Natural killer cell (primary cell): Measurements from ENCODE around the gene NAT16. TPM values are rescaled to one million over a fixed set of nuclear protein-coding genes. Genes with fewer than 3 reads are reported as not detected.

ENCODE experiments used
- ATAC-seq, 3 donors: fragments of 150-1000 bp in 2 of 3; fragments of 200-7000 bp in 1 of 3; cut with Tn5 transposase; 1 replicate in 1 of 3; 2 replicates in 2 of 3; pipeline ENCODE4 v1.10.0; 2021; ENCODE audit warnings: mild to moderate bottlenecking in 2 of 3, moderate library complexity in 2 of 3
- DNase-seq, 2 donors: peaks; one replicate each; pipeline versions ENCODE4 v3.0.0 to v3.0.0-alpha.2; 2013 to 2021; ENCODE audit warnings: mixed read lengths in 1 of 2
- H3K27ac ChIP-seq: one replicate; pipeline ENCODE4 v1.5.1; 2013; ENCODE audit warnings: mild to moderate bottlenecking, low read length
- H3K27me3 ChIP-seq: one replicate; pipeline ENCODE4 v1.6.1; 2013; ENCODE audit warnings: low read length; ENCODE audit not compliant: control insufficient read depth, insufficient read depth
- H3K36me3 ChIP-seq: one replicate; pipeline ENCODE4 v1.6.1; 2013; ENCODE audit warnings: low read length; ENCODE audit not compliant: control insufficient read depth, insufficient read depth
- H3K4me1 ChIP-seq: one replicate; pipeline ENCODE4 v1.6.1; 2013; ENCODE audit warnings: low read length; ENCODE audit not compliant: control insufficient read depth, insufficient read depth
- H3K4me3 ChIP-seq: one replicate; pipeline ENCODE4 v1.5.1; 2013; ENCODE audit warnings: low read length
- H3K9me3 ChIP-seq: one replicate; pipeline ENCODE4 v1.6.1; 2013; ENCODE audit warnings: low read length; ENCODE audit not compliant: control insufficient read depth, insufficient read depth
- H3K27ac Mint-ChIP-seq, 2 donors: one replicate each; pipeline ENCODE4 v1.8.0; 2022; ENCODE audit warnings: mild to moderate bottlenecking in 2 of 2, mixed read lengths in 2 of 2, moderate library complexity in 1 of 2
- H3K27me3 Mint-ChIP-seq, 2 donors: one replicate each; pipeline ENCODE4 v1.8.0; 2022; ENCODE audit warnings: low read depth in 2 of 2, mixed read lengths in 2 of 2
- H3K36me3 Mint-ChIP-seq: one replicate; pipeline ENCODE4 v1.8.0; 2022; ENCODE audit warnings: mixed read lengths
- H3K4me1 Mint-ChIP-seq, 2 donors: one replicate each; pipeline ENCODE4 v1.8.0; 2022; ENCODE audit warnings: mixed read lengths in 2 of 2
- H3K4me3 Mint-ChIP-seq: one replicate; pipeline ENCODE4 v1.8.0; 2022; ENCODE audit warnings: mild to moderate bottlenecking, moderate library complexity, mixed read lengths
- H3K9me3 Mint-ChIP-seq, 2 donors: one replicate each; pipeline ENCODE4 v1.8.0; 2022; ENCODE audit warnings: mixed read lengths in 2 of 2
- WGBS: methylation state at CpG from one replicate; pipeline ENCODE4 v1.1.7; 2013; ENCODE audit warnings: missing lambda C conversion rate; ENCODE audit not compliant: insufficient coverage; 5-methylcytosine and 5-hydroxymethylcytosine counted together
- intact Hi-C: fragments of 100-400 bp; cut with micrococcal nuclease; formaldehyde crosslinking; loops from one replicate; pipeline ENCODE4 v1.14.2; 2022
- total RNA-seq, 4 donors: library from RNA; stranded (reverse); fragments of 120-200 nt in 1 of 4; gene quantifications; one replicate each; pipeline versions ENCODE4 v1.2.3 to v1.2.4, GENCODE V29; 2013 to 2022
- TF ChIP-seq, protein P1 (sequence below): fragments of 200-600 bp; IDR thresholded peaks from one replicate; pipeline ENCODE4 v1.8.0; 2022; ENCODE audit warnings: antibody characterized with exemption

NAT16 gene
- total RNA-seq, 3 donors from 2014 or later (not counting 1 experiment from before 2014, with no cell fraction given): not detected

DNA sequence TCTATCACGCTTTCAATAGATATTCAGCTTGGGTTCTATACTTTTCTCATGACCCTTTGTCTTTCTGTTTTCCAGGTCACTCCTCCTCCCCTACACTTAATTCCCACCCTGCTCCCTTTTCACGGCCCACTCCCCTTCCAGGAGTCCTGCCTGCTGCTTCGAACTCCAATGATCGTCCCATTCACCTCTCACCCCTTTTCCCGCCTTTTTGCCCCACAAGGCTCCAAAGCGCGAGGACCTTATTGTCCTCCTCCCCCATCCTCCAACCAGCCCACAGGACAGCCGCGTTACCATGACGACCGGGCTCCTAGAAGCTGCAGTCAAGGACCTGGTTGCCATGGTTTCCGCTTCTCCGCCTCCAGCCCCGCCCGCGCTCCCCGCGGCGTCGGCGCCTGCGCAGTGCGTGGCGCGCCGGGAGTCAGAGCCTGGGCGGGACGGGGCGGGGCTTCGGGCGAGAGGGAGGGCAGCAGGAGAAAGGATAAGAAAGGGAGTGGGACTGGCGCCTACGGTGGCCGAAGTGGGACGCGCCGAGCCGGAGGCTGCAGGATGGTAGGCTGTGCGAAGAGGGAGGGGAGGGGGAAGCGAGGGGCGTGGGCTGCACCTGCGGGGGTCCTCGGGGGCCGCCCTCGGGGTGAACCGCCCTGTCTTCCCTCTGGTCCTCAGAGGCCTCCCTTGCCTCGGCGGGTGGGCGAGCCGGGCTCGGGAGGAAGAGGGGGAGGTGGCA, 26.0 kb downstream of the NAT16 start, which contains the start of gene AP1S1:
Gene AP1S1 (plus strand): TSS at position 508 of the 724 bp plus-strand sequence. CDS start 39 bp downstream, at position 547.
- H3K4me1 Mint-ChIP-seq: peaks cover 6 to 11% of the 10 kb centered on the region in 2 donors
- TF ChIP-seq, protein P1, sequence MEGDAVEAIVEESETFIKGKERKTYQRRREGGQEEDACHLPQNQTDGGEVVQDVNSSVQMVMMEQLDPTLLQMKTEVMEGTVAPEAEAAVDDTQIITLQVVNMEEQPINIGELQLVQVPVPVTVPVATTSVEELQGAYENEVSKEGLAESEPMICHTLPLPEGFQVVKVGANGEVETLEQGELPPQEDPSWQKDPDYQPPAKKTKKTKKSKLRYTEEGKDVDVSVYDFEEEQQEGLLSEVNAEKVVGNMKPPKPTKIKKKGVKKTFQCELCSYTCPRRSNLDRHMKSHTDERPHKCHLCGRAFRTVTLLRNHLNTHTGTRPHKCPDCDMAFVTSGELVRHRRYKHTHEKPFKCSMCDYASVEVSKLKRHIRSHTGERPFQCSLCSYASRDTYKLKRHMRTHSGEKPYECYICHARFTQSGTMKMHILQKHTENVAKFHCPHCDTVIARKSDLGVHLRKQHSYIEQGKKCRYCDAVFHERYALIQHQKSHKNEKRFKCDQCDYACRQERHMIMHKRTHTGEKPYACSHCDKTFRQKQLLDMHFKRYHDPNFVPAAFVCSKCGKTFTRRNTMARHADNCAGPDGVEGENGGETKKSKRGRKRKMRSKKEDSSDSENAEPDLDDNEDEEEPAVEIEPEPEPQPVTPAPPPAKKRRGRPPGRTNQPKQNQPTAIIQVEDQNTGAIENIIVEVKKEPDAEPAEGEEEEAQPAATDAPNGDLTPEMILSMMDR: no peak
- no peaks in the 10 kb centered on the region for H3K36me3 ChIP-seq
- H3K9me3 ChIP-seq: no peaks in the 10 kb centered on the region
- no peak within 1 kb of the TSS for H3K27ac ChIP-seq
- intact Hi-C loops: no loop called here
- peak; percentile 77 to 95 (median 88) for ATAC-seq
- peaks cover 18% of the 10 kb centered on the region for H3K4me1 ChIP-seq
- H3K4me3 Mint-ChIP-seq: peak within 1 kb of the TSS; percentile 91
- H3K27me3 ChIP-seq: no peaks in the 10 kb centered on the region
- peaks cover 9 to 10% of the 10 kb centered on the region in 2 donors for H3K27me3 Mint-ChIP-seq
- H3K27ac Mint-ChIP-seq: peak within 1 kb of the TSS; percentile 26 to 89
- peak within 1 kb of the TSS; percentile 55 for H3K4me3 ChIP-seq
- WGBS: 4% methylated on average over 50 of the region's 51 CpGs
- H3K36me3 Mint-ChIP-seq: no peaks in the 10 kb centered on the region
- peak; percentile 71 to 98 for DNase-seq
- no peaks in the 10 kb centered on the region for H3K9me3 Mint-ChIP-seq

DNA sequence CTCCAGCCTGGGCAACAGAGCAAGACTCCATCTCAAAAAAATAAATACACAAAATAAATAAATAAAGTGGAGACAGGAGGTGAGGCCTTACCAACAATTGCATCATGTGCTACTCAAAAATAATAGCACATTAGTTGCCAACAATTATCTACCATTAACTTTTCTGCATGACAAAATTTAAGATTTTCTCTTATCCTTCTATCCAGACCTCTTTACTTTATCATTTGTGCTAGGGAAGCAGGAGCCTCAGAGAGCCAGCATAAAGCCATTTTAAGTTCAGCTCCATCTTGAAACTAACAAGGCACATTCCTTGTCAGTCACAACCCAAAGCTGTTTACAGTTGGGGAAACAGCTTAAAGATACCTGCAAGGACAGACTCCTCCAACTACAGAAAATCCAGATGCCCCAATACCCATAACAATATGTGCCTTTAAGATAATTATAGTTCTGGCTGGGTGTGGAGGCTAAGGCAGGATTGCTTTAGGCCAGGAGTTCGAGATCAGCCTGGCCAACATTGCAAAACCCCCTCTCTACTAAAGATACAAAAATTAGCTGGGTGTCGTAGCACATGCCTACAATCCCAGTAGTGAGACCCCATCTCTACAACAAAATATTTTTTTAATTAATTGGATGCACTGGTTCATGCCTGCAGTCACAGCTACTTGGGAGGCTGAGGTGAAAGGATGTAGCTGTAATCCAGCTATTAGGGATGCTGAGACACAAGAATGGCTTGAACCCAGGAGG, 28.0 kb downstream of the NAT16 start:
- no peak for DNase-seq
- Mint-ChIP-seq H3K4me3 (no peak overlapping the region), H3K9me3 (no peaks in the 10 kb centered on the region), H3K27ac (no peak overlapping the region), H3K36me3 (no peaks in the 10 kb centered on the region), H3K4me1 (peaks cover 6 to 12% of the 10 kb centered on the region in 2 donors), H3K27me3 (peaks cover 11 to 14% of the 10 kb centered on the region in 2 donors)
- no peak overlapping the region for H3K4me3 ChIP-seq
- no CpG with 5 or more reads among the region's 2 CpGs for WGBS
- no peaks in the 10 kb centered on the region for H3K27me3 ChIP-seq
- peaks cover 23% of the 10 kb centered on the region for H3K4me1 ChIP-seq
- no peak for ATAC-seq
- no peaks in the 10 kb centered on the region for H3K9me3 ChIP-seq
- no peaks in the 10 kb centered on the region for H3K36me3 ChIP-seq
- intact Hi-C loops: no loop called here
- TF ChIP-seq, protein P1: no peak
- H3K27ac ChIP-seq: no peak overlapping the region

DNA sequence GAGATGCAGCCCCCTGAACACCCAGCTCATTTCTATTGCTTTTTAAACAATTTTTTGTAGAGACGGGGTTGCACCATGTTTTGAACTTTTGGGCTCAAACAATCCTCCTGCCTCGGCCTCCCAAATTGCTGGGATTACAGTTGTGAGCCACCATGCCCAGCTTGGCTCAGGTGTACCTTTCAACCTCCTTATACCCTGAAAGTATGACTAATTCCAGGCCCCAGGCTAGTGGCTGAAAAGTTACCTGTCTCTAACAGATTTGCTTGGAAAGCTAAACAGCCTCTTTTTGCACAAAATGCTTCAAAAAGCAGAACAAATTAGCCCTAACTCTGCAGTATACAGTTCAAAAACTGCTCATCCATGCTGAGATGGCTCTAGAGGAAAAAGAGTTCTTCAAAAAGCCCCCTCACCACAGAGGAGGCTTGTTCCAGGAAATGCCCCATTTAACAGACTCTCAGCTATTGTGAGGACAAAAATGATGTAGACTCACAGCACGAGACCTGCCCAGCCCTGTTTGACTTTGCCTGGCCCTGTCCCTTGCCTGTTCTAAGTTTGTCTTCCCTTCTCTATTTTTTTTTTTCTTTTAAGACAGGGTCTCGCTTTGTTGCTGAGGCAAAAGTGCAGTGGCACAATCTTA, 39.2 kb downstream of the NAT16 start:
- Mint-ChIP-seq H3K4me3 (no peak overlapping the region), H3K9me3 (no peaks in the 10 kb centered on the region), H3K36me3 (no peaks in the 10 kb centered on the region), H3K27me3 (peaks cover 15 to 18% of the 10 kb centered on the region in 2 donors), H3K4me1 (peaks cover 26 to 42% of the 10 kb centered on the region in 2 donors), H3K27ac (peak overlapping the region; percentile 65 to 98)
- Histone ChIP-seq H3K27ac (no peak overlapping the region), H3K36me3 (no peaks in the 10 kb centered on the region), H3K27me3 (peaks cover 3% of the 10 kb centered on the region), H3K4me1 (peaks cover 27% of the 10 kb centered on the region), H3K4me3 (no peak overlapping the region), H3K9me3 (no peaks in the 10 kb centered on the region)
- DNase-seq (no peak), ATAC-seq (no peak)
- 79% methylated on average over 4 of the region's 4 CpGs for WGBS
- TF ChIP-seq, protein P1: no peak
- intact Hi-C loops: no loop called here
